Coronary artery (tissue), 2 donors: ENCODE data around the gene PRKN.
A peak's percentile ranks its signal among the peaks of the same experiment; 100 is the strongest.

Experiments used
- DNase-seq: peaks from one replicate; pipeline ENCODE4 v3.0.0-alpha.2; 2017; ENCODE audit warnings: low spot score
- H3K27ac ChIP-seq, 2 donors: fragments of 200-600 bp; sonication (generic); one replicate each; pipeline ENCODE4 v1.5.1; 2016 to 2019
- H3K4me3 ChIP-seq: fragments of 200-600 bp; sonication (generic); 2 replicates; pipeline ENCODE4 v1.5.1; 2016; ENCODE audit warnings: mild to moderate bottlenecking, moderate library complexity
- CTCF ChIP-seq: fragments of 200-600 bp; sonication (generic); IDR thresholded peaks from one replicate; pipeline ENCODE4 v1.5.1; 2019; ENCODE audit warnings: antibody characterized with exemption

The PRKN gene

GRCh38 chr6:162389343-162390085 lies 338.1 kb downstream of the PRKN start:
- TF ChIP-seq CTCF = no peak
- DNase-seq = no peak
- Histone ChIP-seq H3K27ac (peak overlapping the region in 1 of 2 donors; percentile 38), H3K4me3 (no peak overlapping the region)

- TF ChIP-seq CTCF = no peak
- DNase-seq = no peak
- peak overlapping the region; percentile 51 for H3K4me3 ChIP-seq
- H3K27ac ChIP-seq = peak overlapping the region; percentile 66 to 88
Measured at GRCh38 chr6:162388383-162388777, 339.2 kb downstream of the PRKN start.

GRCh38 chr6:162387718-162388382 lies 339.7 kb downstream of the PRKN start:
- Histone ChIP-seq H3K4me3 (peak overlapping the region; percentile 51), H3K27ac (peak overlapping the region; percentile 66 to 88)
- TF ChIP-seq CTCF = no peak
- DNase-seq = no peak

- DNase-seq = no peak
- TF ChIP-seq CTCF = no peak
Measured at GRCh38 chr6:162385980-162386379, 341.6 kb downstream of the PRKN start.

GRCh38 chr6:162379757-162380409 lies 347.7 kb downstream of the PRKN start:
- Histone ChIP-seq H3K4me3 (no peak overlapping the region), H3K27ac (no peak overlapping the region)
- DNase-seq = no peak
- no peak for TF ChIP-seq CTCF

More at GRCh38 chr6:162385980-162386379, 341.6 kb downstream of the PRKN start:
- no peak overlapping the region for H3K27ac ChIP-seq
- no peak overlapping the region for H3K4me3 ChIP-seq

GRCh38 chr6:162377735-162378134 lies 349.8 kb downstream of the PRKN start:
- no peak for TF ChIP-seq CTCF
- peak overlapping the region; percentile 1 for H3K4me3 ChIP-seq
- DNase-seq = no peak
- peak overlapping the region; percentile 29 to 65 for H3K27ac ChIP-seq
